Adipocyte (in vitro differentiated cells): ENCODE measurements around the gene DMC1.
A peak's percentile ranks its signal among the peaks of the same experiment; 100 is the strongest.

Source experiments
- DNase-seq: peaks from one replicate; pipeline ENCODE4 v3.0.0-alpha.2; 2015; ENCODE audit warnings: low read depth
- H3K27me3 ChIP-seq: replicated peaks from 2 replicates; pipeline ENCODE4 v1.7.0; 2013; ENCODE audit warnings: mild to moderate bottlenecking, low read length, moderate library complexity; ENCODE audit not compliant: control insufficient read depth, insufficient read depth
- H3K36me3 ChIP-seq: 2 replicates; pipeline ENCODE4 v1.7.0; 2013; ENCODE audit warnings: low read length, mild to moderate bottlenecking, moderate library complexity; ENCODE audit not compliant: control insufficient read depth, insufficient read depth, severe bottlenecking
- H3K4me1 ChIP-seq: 2 replicates; pipeline ENCODE4 v1.7.0; 2013; ENCODE audit warnings: mild to moderate bottlenecking, low read length, moderate library complexity; ENCODE audit not compliant: control insufficient read depth, insufficient read depth
- H3K4me3 ChIP-seq: 2 replicates; pipeline ENCODE4 v1.7.0; 2013; ENCODE audit warnings: mild to moderate bottlenecking, low read length, moderate library complexity
- H3K9ac ChIP-seq: 2 replicates; pipeline ENCODE4 v1.7.0; 2013; ENCODE audit warnings: mild to moderate bottlenecking, low read length, moderate library complexity
- H3K9me3 ChIP-seq: 2 replicates; pipeline ENCODE4 v1.7.0; 2013; ENCODE audit warnings: mild to moderate bottlenecking, low read length, moderate library complexity; ENCODE audit not compliant: control insufficient read depth

The DMC1 gene

DNA sequence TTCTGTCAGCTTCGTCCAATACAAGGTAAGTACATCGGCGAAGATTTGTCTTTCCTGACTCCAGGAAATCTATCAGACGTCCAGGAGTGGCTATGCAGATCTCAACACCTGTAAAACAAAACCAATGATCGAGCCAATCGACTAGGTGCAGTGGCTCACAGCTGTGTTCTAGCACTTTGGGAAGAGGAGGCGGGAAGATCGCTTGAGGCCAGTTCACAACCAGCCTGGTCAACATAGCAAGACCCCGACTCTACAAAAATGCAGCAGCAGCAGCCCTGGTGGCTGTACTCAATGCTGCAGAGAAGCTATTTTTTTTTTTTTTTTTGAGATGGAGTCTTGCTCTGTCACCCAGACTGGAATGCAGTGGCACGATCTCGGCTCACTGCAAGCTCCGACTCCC is 75.0 kb downstream of the DMC1 start:
- H3K36me3 ChIP-seq: peaks cover 100% of the 10 kb centered on the region
- H3K9ac ChIP-seq: no peak overlapping the region
- no peak for DNase-seq
- H3K27me3 ChIP-seq: no peaks in the 10 kb centered on the region
- no peak overlapping the region for H3K4me3 ChIP-seq
- peaks cover 49% of the 10 kb centered on the region for H3K4me1 ChIP-seq
- H3K9me3 ChIP-seq: no peaks in the 10 kb centered on the region

- H3K4me1 ChIP-seq: peaks cover 53% of the 10 kb centered on the region
- peaks cover 100% of the 10 kb centered on the region for H3K36me3 ChIP-seq
- H3K9me3 ChIP-seq: no peaks in the 10 kb centered on the region
- DNase-seq: no peak
- H3K9ac ChIP-seq: no peak overlapping the region
- H3K27me3 ChIP-seq: no peaks in the 10 kb centered on the region
- H3K4me3 ChIP-seq: no peak overlapping the region
Measured at GRCh38 chr22:38494498-38494897, 75.5 kb downstream of the DMC1 start.

DNA sequence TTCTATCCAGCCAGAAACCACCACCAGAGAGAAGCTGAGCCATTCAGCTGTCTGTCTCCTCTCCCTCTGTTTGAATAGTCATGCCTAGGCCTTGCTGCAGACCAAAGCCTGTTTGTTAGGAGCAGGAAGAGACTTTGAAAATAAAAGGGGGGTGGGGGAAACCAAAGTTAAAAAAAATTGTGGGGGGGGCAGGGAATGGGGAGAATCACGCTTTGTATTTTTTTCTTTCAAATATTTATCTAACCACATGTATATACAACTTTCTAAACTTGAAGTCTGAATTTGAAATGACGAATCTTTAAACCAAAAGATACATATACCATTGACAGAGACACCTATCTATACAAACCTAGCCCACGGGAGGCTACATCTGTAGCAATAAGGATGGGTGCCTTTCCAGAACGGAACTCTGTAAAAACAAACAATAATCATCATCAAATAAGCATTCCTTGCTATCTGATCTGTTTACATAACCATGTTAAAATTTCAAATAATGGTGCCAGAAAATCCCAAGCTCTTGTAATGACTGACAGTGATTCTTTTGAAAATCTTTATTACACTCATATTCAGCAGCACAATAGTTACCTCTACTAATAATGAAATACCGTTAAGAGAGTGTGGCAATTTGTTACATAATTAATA is 78.2 kb downstream of the DMC1 start:
- peaks cover 100% of the 10 kb centered on the region for H3K36me3 ChIP-seq
- no peak for DNase-seq
- no peak overlapping the region for H3K9ac ChIP-seq
- no peaks in the 10 kb centered on the region for H3K9me3 ChIP-seq
- H3K27me3 ChIP-seq: no peaks in the 10 kb centered on the region
- H3K4me3 ChIP-seq: no peak overlapping the region
- peaks cover 55% of the 10 kb centered on the region for H3K4me1 ChIP-seq

GRCh38 chr22:38490915-38491314 is 79.1 kb downstream of the DMC1 start:
- Histone ChIP-seq H3K9ac (no peak overlapping the region), H3K9me3 (no peaks in the 10 kb centered on the region), H3K27me3 (no peaks in the 10 kb centered on the region), H3K36me3 (peaks cover 100% of the 10 kb centered on the region), H3K4me3 (no peak overlapping the region), H3K4me1 (peaks cover 58% of the 10 kb centered on the region)
- DNase-seq: peak; percentile 49

DNA sequence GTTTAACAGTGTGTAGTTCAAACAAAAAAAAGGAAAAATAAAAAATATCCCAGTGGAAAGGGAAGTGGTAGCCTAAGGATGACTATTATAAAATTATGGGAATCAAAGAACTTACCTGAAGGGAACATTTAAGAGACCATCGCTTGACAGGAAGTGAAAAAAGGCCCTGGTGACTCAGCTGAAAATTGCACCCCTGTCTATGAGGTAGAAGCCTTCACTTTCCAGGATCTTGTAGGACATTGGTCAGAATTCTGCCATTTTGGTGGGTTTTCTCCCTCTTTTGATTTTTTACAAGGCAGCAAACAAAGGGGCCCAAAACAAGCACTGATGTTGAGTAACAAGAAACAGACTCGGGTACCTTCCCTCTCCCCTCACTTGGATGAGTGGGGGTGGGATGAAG is 79.5 kb downstream of the DMC1 start:
- DNase-seq: no peak
- H3K9ac ChIP-seq: no peak overlapping the region
- no peaks in the 10 kb centered on the region for H3K9me3 ChIP-seq
- no peaks in the 10 kb centered on the region for H3K27me3 ChIP-seq
- peaks cover 59% of the 10 kb centered on the region for H3K4me1 ChIP-seq
- no peak overlapping the region for H3K4me3 ChIP-seq
- H3K36me3 ChIP-seq: peaks cover 100% of the 10 kb centered on the region

DNA sequence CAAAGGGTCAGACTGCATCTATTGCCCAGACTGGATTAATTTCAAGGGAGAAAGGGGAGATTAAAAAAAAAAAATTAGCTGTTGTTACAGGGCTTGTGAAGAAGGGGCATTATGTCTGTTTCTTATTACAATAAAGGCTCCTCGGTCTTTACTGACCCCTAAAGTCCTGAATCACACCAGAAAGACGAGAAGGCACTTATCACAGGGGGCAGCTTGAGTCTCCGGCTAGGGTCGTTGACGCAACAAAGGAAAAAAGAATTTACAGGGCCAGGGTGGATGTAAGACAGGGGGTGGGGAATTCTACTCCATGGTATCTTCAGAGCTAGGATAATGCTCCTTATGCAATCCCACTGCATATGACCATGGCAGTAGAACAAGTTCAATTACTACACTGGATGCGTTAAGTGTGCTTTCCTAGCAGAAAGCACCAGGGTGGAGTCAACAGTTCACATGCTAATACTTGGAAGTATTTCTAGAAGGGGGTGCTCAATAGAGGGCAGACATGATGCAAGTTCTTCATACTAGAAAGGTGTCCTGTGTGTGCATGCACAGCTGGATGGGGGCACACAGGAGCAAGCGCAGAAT is 80.3 kb downstream of the DMC1 start:
- Histone ChIP-seq H3K9ac (no peak overlapping the region), H3K9me3 (no peaks in the 10 kb centered on the region), H3K4me3 (no peak overlapping the region), H3K4me1 (peaks cover 55% of the 10 kb centered on the region), H3K36me3 (peaks cover 98% of the 10 kb centered on the region), H3K27me3 (no peaks in the 10 kb centered on the region)
- DNase-seq: no peak

- no peaks in the 10 kb centered on the region for H3K27me3 ChIP-seq
Measured at GRCh38 chr22:38489142-38489541, 80.8 kb downstream of the DMC1 start.

DNA sequence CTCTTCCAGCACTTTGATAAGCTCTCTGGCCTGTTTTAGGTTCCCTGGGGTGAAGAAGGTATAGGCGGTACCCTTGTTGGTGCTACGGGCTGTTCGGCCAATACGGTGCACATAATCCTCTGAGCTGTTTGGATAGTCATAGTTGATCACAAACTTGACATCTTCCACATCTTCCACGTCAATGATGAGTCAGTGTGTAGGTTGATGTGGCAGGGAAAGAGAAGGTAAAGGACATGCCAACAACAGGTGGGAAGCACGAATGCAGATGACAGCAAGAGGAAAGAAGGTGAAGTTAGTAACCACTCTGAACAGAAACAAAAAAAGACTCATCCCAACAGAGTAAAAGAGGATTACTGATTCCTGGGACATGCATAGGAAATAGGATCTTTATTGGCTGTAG is 82.0 kb downstream of the DMC1 start:
- Histone ChIP-seq H3K4me1 (peaks cover 38% of the 10 kb centered on the region), H3K27me3 (no peaks in the 10 kb centered on the region), H3K9ac (no peak overlapping the region), H3K4me3 (no peak overlapping the region), H3K9me3 (no peaks in the 10 kb centered on the region), H3K36me3 (peaks cover 98% of the 10 kb centered on the region)
- DNase-seq: no peak

More at GRCh38 chr22:38489142-38489541, 80.8 kb downstream of the DMC1 start:
- H3K9me3 ChIP-seq: no peaks in the 10 kb centered on the region
- H3K4me3 ChIP-seq: no peak overlapping the region
- no peak overlapping the region for H3K9ac ChIP-seq
- H3K4me1 ChIP-seq: peaks cover 50% of the 10 kb centered on the region
- no peak for DNase-seq
- peaks cover 98% of the 10 kb centered on the region for H3K36me3 ChIP-seq

GRCh38 chr22:38485783-38486182 is 84.2 kb downstream of the DMC1 start:
- Histone ChIP-seq H3K27me3 (no peaks in the 10 kb centered on the region), H3K4me1 (peaks cover 19% of the 10 kb centered on the region), H3K9me3 (no peaks in the 10 kb centered on the region), H3K36me3 (peaks cover 98% of the 10 kb centered on the region), H3K9ac (no peak overlapping the region), H3K4me3 (no peak overlapping the region)
- no peak for DNase-seq

DNA sequence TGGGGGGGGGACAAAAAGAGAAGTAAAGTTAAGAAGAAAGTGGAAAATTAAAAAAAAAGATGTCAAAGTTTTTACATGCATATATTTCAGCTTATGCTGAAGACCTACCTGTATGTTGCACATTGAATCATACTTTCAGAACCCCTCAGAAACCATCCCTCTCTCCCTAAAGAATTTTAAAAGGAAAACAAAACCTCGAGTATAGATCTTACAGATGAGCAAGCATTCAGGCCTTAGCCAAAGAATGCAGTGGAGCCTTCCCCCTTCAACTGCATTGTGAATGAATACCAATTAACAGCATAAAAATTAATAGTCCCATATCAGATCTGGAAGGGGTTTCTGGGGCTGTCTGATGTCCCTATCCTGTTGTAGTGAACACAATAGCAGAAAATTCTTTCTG is 85.7 kb downstream of the DMC1 start:
- Histone ChIP-seq H3K4me3 (no peak overlapping the region), H3K4me1 (peaks cover 4% of the 10 kb centered on the region), H3K36me3 (peaks cover 97% of the 10 kb centered on the region), H3K9ac (no peak overlapping the region), H3K27me3 (no peaks in the 10 kb centered on the region), H3K9me3 (no peaks in the 10 kb centered on the region)
- DNase-seq: no peak

- H3K4me1 ChIP-seq: peaks cover 4% of the 10 kb centered on the region
- H3K9me3 ChIP-seq: no peaks in the 10 kb centered on the region
- H3K4me3 ChIP-seq: no peak overlapping the region
- H3K36me3 ChIP-seq: peaks cover 86% of the 10 kb centered on the region
- no peaks in the 10 kb centered on the region for H3K27me3 ChIP-seq
- no peak for DNase-seq
- no peak overlapping the region for H3K9ac ChIP-seq
Measured at GRCh38 chr22:38482662-38483308, 87.2 kb downstream of the DMC1 start.
